Stimulated activated CD8-positive, alpha-beta memory T cell treated with anti-CD3 and anti-CD28 coated beads, Interleukin-4, amount 100 ng/mL, for 1 hour (primary cell): ENCODE data around the gene ZNF716.
"Not testable (repeated sequence)": the region's sequence is repeated elsewhere in the genome, so short reads cannot be mapped to it uniquely, and the experiment has no call there.

Experiments used
- DNase-seq, 2 donors: peaks; one replicate each; pipeline ENCODE4 v3.0.0-alpha.2; 2020; ENCODE audit warnings: low read depth in 2 of 2, low spot score in 1 of 2

The ZNF716 gene

GRCh38 chr7:57425969-57426628, 23.9 kb upstream of the ZNF716 start:
- DNase-seq: no peak

DNA sequence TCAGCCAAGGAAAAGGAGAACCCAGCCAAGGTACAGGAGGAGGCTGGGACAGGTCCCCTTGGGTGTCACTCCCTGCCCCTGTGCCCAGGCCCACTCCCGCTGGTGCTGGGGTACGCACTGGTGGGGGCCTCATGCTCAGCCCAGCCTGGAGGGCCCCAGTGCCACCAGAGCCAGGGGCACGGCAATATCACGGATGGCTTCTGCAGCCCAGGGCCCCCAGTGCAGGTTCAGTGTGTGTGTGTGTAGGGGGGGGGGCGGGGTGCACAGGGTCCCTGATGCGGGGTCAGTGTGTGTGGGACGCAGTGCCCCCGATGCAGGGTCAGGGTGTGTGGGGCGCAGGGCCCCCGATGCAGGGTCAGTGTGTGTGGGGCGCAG, 23.4 kb upstream of the ZNF716 start:
- no peak for DNase-seq

DNA sequence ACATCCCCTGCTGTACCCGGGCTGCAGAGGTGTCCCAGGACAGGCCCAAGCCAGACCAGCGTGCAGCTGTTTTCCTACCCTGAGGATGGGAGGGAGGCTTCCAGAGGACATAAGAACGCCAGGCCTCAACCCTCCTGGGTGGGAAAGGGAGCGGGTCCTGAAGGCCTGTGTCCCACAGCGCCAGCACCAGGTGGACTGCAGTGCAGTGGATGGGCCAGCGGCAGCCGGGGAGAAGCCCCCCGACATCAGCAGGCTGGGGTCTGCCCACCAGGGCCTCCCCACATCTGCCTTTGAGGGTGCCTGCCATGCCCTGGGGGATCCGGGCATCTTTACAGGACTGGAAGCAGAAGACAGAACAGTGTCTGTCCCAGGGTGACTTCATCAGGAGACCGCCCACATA, 22.8 kb upstream of the ZNF716 start:
- DNase-seq: no peak

- no peak for DNase-seq
Observed at GRCh38 chr7:57427594-57427993, 22.4 kb upstream of the ZNF716 start.

- no peak for DNase-seq
Observed at GRCh38 chr7:57432583-57432982, 17.4 kb upstream of the ZNF716 start.

- no peak for DNase-seq
Observed at GRCh38 chr7:57437581-57437980, 12.4 kb upstream of the ZNF716 start.

GRCh38 chr7:57438244-57438643, 11.7 kb upstream of the ZNF716 start:
- DNase-seq: no peak

DNA sequence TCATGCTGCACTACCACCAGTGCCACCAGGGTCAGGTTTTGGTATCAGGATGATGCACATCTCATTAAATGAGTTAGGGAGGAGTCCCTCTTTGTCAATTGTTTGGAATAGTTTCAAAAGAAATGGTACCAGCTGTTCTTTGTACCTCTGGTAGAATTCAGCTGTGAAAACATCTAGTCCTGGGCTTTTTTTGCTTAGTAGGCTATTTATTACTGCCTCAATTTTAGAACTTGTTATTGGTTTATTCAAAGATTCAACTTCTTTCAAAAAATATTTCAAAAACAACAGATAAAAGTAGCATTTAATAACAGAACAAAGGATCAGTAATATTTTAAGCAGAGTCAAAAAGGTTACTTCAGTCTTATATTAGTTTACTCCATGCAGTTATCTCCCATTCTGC, 6.4 kb upstream of the ZNF716 start:
- DNase-seq: no peak

- not testable (repeated sequence) for DNase-seq
Observed at GRCh38 chr7:57469186-57469828, 19.3 kb downstream of the ZNF716 start.

DNA sequence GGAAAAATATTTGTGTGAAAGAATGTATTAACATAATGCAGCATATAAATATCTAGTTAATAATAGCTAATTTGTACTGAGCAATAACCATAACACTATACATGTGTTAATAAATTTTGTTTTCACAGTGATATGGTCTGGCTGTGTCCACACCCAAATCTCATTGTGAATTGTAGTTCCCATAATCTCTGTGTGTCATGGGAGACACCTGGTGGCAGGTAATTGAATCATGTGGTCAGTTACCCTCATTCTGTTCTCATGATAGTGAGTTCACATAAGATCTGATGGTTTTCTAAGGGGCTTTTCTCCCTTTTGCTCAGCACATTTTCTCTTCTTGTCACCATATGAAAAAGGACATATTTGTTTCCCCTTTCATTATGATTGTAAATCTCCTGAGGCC, 30.3 kb downstream of the ZNF716 start:
- DNase-seq: not testable (repeated sequence)

DNA sequence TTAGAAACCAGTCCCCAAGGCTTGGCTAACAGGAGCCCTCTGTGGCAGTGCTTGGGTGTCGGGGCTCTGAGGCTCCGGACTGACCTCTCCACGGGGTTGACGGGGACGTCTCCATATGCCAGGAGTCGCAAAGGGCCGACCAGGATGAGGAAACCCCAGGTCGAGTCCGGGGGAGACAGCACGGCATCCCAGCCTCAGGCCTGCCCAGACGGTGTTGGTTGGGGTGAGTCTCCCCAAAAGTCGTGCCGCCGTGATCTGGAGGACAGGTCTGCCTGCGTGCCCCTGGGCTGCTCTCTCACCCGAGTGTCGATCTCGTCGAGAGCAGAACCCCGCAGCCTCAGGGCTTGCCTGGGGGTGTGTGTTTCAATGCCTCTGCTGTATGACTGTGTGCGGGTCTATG, 35.0 kb downstream of the ZNF716 start:
- DNase-seq: not testable (repeated sequence)

DNA sequence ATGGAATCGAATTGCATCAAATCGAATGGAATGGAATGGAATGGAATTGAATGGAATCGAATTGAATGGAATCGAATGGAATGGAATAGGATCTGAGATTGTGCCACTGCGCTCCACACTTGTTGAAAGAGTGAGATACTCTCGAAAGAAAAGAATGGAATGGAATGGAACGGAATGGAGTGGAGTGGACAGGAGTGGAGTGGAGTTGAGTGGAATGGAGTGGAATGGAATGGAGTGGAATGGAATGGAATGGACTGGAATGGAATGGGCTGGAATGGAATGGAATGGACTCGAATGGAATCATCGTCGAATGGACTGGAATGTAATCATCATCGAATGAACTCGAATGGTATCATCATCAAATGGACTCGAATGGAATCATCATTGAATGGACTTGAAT, 38.0 kb downstream of the ZNF716 start:
- no peak for DNase-seq

GRCh38 chr7:57495111-57495510, 45.1 kb downstream of the ZNF716 start:
- not testable (repeated sequence) for DNase-seq

DNA sequence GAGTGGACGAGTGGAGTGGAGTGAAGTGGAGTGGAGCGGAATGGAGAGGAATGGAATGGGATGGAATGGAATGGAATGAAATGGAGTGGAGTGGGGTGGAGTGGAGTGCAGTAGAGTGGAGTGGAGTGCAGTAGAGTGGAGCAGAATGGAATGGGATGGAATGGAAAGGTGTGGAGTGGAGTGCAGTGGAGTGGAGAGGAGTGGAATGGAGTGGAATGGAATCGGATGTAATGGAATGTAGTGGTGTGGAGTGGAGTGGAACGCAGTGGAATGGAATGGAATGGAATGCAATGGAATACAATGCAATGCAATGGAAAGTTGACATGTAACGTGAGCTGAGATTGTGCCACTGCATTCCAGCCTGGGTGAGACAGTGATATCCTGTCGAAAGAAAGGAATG, 46.4 kb downstream of the ZNF716 start:
- no peak for DNase-seq

GRCh38 chr7:57505176-57505575, 55.2 kb downstream of the ZNF716 start:
- DNase-seq: no peak
